COLO668 (cell line): Measurements from ENCODE around the gene TRABD2B.
A peak's percentile ranks its signal among the peaks of the same experiment; 100 is the strongest.

Source experiments
- DNase-seq: peaks from one replicate; lab custom pipeline; 2025; ENCODE audit not compliant: unreplicated experiment; lab: John Stamatoyannopoulos, UW

Gene TRABD2B

GRCh38 chr1:47855230-47855629, 142.0 kb downstream of the TRABD2B start:
- DNase-seq, result no peak

GRCh38 chr1:47854552-47855144, 142.5 kb downstream of the TRABD2B start:
- no peak for DNase-seq

- no peak for DNase-seq
Measured at GRCh38 chr1:47853852-47854251, 143.3 kb downstream of the TRABD2B start.

GRCh38 chr1:47853059-47853458, 144.1 kb downstream of the TRABD2B start:
- no peak for DNase-seq

- DNase-seq, result no peak
Measured at GRCh38 chr1:47852006-47852718, 145.0 kb downstream of the TRABD2B start.

- no peak for DNase-seq
Measured at GRCh38 chr1:47850451-47850850, 146.7 kb downstream of the TRABD2B start.

GRCh38 chr1:47849591-47850261, 147.5 kb downstream of the TRABD2B start:
- DNase-seq, result no peak

- no peak for DNase-seq
Measured at GRCh38 chr1:47849005-47849521, 148.1 kb downstream of the TRABD2B start.

GRCh38 chr1:47847763-47848162, 149.4 kb downstream of the TRABD2B start:
- DNase-seq, result no peak

GRCh38 chr1:47844558-47844955, 152.6 kb downstream of the TRABD2B start:
- no peak for DNase-seq

GRCh38 chr1:47843781-47844557, 153.2 kb downstream of the TRABD2B start:
- DNase-seq, result no peak

GRCh38 chr1:47843059-47843458, 154.1 kb downstream of the TRABD2B start:
- DNase-seq, result no peak

- no peak for DNase-seq
Measured at GRCh38 chr1:47842228-47842919, 154.8 kb downstream of the TRABD2B start.

GRCh38 chr1:47841356-47841755, 155.8 kb downstream of the TRABD2B start:
- DNase-seq, result no peak

- no peak for DNase-seq
Measured at GRCh38 chr1:47840393-47841190, 156.6 kb downstream of the TRABD2B start.

- no peak for DNase-seq
Measured at GRCh38 chr1:47839433-47839760, 157.8 kb downstream of the TRABD2B start.

- DNase-seq, result no peak
Measured at GRCh38 chr1:47838562-47839432, 158.4 kb downstream of the TRABD2B start.

- DNase-seq, result peak; percentile 31
Measured at GRCh38 chr1:47837866-47838561, 159.2 kb downstream of the TRABD2B start.
